HCT116 (cell line): ENCODE data around the gene ARFGEF3. TPM values are rescaled to one million over a fixed set of nuclear protein-coding genes. Genes with fewer than 3 reads are reported as not detected.

Experiments
- ATAC-seq: fragments of 200-7000 bp; cut with Tn5 transposase; 2 replicates; pipeline ENCODE4 v1.9.1; 2020; ENCODE audit warnings: mild to moderate bottlenecking, moderate library complexity
- BruUV-seq: library from RNA; stranded (reverse); fragments of 400-500 nt; replicated peaks from 2 replicates; lab custom pipeline; 2021; lab: Mats Ljungman, UMichigan
- CTCF ChIA-PET: fragments of 300-600 bp; sonication (Branson Sonifier 250); formaldehyde crosslinking; loops from one replicate; lab custom pipeline; 2021; ENCODE audit warnings: antibody characterized with exemption; lab: Charles Lee
- POLR2A ChIA-PET: fragments of 300-600, 350-600 bp; sonication (Branson Sonifier 250); formaldehyde crosslinking; loops from one replicate; lab custom pipeline; 2021; ENCODE audit warnings: antibody characterized with exemption; lab: Charles Lee
- RAD21 ChIA-PET, 2 experiments: fragments of 300-600 bp; sonication (Branson Sonifier 250); formaldehyde crosslinking; loops; one replicate each; lab custom pipeline; 2023; ENCODE audit warnings: low total read pairs in 2 of 2; ENCODE audit not compliant: uncharacterized antibody in 2 of 2, unreplicated experiment in 2 of 2, low non-redundant PET in 1 of 2; lab: Charles Lee
- DNase-seq: peaks from one replicate; pipeline ENCODE4 v3.0.0-alpha.2; 2010; ENCODE audit warnings: low read depth, low spot score
- H2AFZ ChIP-seq: fragments of 200-600 bp; shearing (Covaris generic), sonication (generic); 2 replicates; pipeline ENCODE4 v1.6.1; 2017; ENCODE audit warnings: low read depth, mixed run types, mixed read lengths, antibody characterized with exemption, low read length; ENCODE audit not compliant: poor library complexity, severe bottlenecking
- H3K27ac ChIP-seq: 2 replicates; pipeline ENCODE4 v1.5.1; 2012; ENCODE audit warnings: low read depth, low read length
- H3K27me3 ChIP-seq: fragments of 200-600 bp; sonication (generic); 2 replicates; pipeline ENCODE4 v1.6.1; 2016; ENCODE audit warnings: mixed run types, low read length, mixed read lengths; ENCODE audit not compliant: insufficient read depth
- H3K36me3 ChIP-seq, 2 experiments: fragments of 200-500 bp in 1 of 2; fragments of 200-600 bp in 1 of 2; sonication (Bioruptor generic) in 1 of 2; sonication (generic) in 1 of 2; 2 replicates each; pipeline versions ENCODE4 v1.5.1 to v1.6.1; 2014 to 2016; ENCODE audit warnings: low read length in 2 of 2, inconsistent platforms in 1 of 2, mixed read lengths in 1 of 2, mixed run types in 1 of 2; ENCODE audit not compliant: insufficient read depth in 2 of 2, control insufficient read depth in 1 of 2
- H3K4me1 ChIP-seq, 2 experiments: fragments of 200-600 bp in 1 of 2; sonication (generic) in 1 of 2; 2 replicates each; pipeline versions ENCODE4 v1.5.1 to v1.6.1; 2012 to 2017; ENCODE audit warnings: low read length in 2 of 2, inconsistent platforms in 1 of 2, mild to moderate bottlenecking in 1 of 2, mixed read lengths in 1 of 2, mixed run types in 1 of 2, moderate library complexity in 1 of 2; ENCODE audit not compliant: insufficient read depth in 2 of 2, control insufficient read depth in 1 of 2
- H3K4me2 ChIP-seq: fragments of 200-600 bp; sonication (generic); 2 replicates; pipeline ENCODE4 v1.6.1; 2017; ENCODE audit warnings: mixed run types, low read length, mixed read lengths
- H3K4me3 ChIP-seq, 2 experiments: fragments of 200-600 bp in 1 of 2; sonication (generic) in 1 of 2; replicated peaks in 1 of 2; 2 replicates each; pipeline ENCODE4 v1.5.1; 2011 to 2016; ENCODE audit warnings: low read length in 2 of 2, control low read depth in 1 of 2, low read depth in 1 of 2, mild to moderate bottlenecking in 1 of 2, mixed read lengths in 1 of 2, mixed run types in 1 of 2
- H3K79me2 ChIP-seq: fragments of 200-600 bp; sonication (generic); 2 replicates; pipeline ENCODE4 v1.6.1; 2017; ENCODE audit warnings: mild to moderate bottlenecking, mixed run types, low read length, moderate library complexity, mixed read lengths; ENCODE audit not compliant: insufficient read depth
- H3K9ac ChIP-seq: fragments of 200-600 bp; sonication (generic); 2 replicates; pipeline ENCODE4 v1.6.1; 2016; ENCODE audit warnings: low read length, mixed read lengths
- H3K9me2 ChIP-seq: fragments of 200-600 bp; sonication (generic), shearing (Covaris generic); 2 replicates; pipeline ENCODE4 v1.6.1; 2017; ENCODE audit warnings: mixed run types, mild to moderate bottlenecking, moderate library complexity; ENCODE audit not compliant: insufficient read depth
- H3K9me3 ChIP-seq, 2 experiments: fragments of 200-500 bp in 1 of 2; fragments of 200-600 bp in 1 of 2; sonication (Bioruptor generic) in 1 of 2; sonication (generic) in 1 of 2; 2 replicates each; pipeline ENCODE4 v1.6.1; 2014 to 2017; ENCODE audit warnings: low read length in 2 of 2, mixed read lengths in 2 of 2, inconsistent platforms in 1 of 2, low read depth in 1 of 2, mild to moderate bottlenecking in 1 of 2, mixed run types in 1 of 2, moderate library complexity in 1 of 2; ENCODE audit not compliant: control insufficient read depth in 1 of 2, insufficient read depth in 1 of 2
- H4K20me1 ChIP-seq: fragments of 200-600 bp; sonication (generic), shearing (Covaris generic); 2 replicates; pipeline ENCODE4 v1.6.1; 2017; ENCODE audit warnings: mixed run types, mild to moderate bottlenecking, moderate library complexity; ENCODE audit not compliant: insufficient read depth
- CBX3 ChIP-seq: IDR thresholded peaks from 2 replicates; pipeline ENCODE4 v1.6.1; 2012; ENCODE audit warnings: low read depth
- CEBPB ChIP-seq: IDR thresholded peaks from 2 replicates; pipeline ENCODE4 v1.6.1; 2012; ENCODE audit warnings: low read depth
- CTCF ChIP-seq, 3 experiments: fragments of 200-600 bp in 1 of 3; sonication (generic) in 1 of 3; IDR thresholded peaks in 2 of 3; conservative IDR thresholded peaks in 1 of 3; 2 replicates each; pipeline ENCODE4 v1.5.1; 2012 to 2017; ENCODE audit warnings: low read depth in 2 of 3, low read length in 2 of 3, antibody characterized with exemption in 1 of 3, borderline replicate concordance in 1 of 3, control low read depth in 1 of 3, mild to moderate bottlenecking in 1 of 3, mixed read lengths in 1 of 3, mixed run types in 1 of 3, moderate library complexity in 1 of 3; ENCODE audit not compliant: insufficient read depth in 1 of 3
- EZH2phosphoT487 ChIP-seq: fragments of 200-600 bp; IDR thresholded peaks from 2 replicates; pipeline ENCODE4 v1.6.1; 2018; ENCODE audit warnings: antibody characterized with exemption, borderline replicate concordance
- FOSL1 ChIP-seq: IDR thresholded peaks from 2 replicates; pipeline ENCODE4 v1.6.1; 2012; ENCODE audit warnings: low read depth
- JUND ChIP-seq: IDR thresholded peaks from 2 replicates; pipeline ENCODE4 v1.6.1; 2012
- MAX ChIP-seq: IDR thresholded peaks from 2 replicates; pipeline ENCODE4 v1.6.1; 2012
- RAD21 ChIP-seq: IDR thresholded peaks from 2 replicates; pipeline ENCODE4 v1.6.1; 2012; ENCODE audit warnings: low read depth, mild to moderate bottlenecking
- REST ChIP-seq: IDR thresholded peaks from 2 replicates; pipeline ENCODE4 v1.6.1; 2012; ENCODE audit warnings: low read depth
- SIN3A ChIP-seq: IDR thresholded peaks from 2 replicates; pipeline ENCODE4 v1.6.1; 2012; ENCODE audit warnings: low read depth
- SP1 ChIP-seq: IDR thresholded peaks from 2 replicates; pipeline ENCODE4 v1.6.1; 2012; ENCODE audit warnings: low read depth
- TCF7L2 ChIP-seq: IDR thresholded peaks from 2 replicates; pipeline ENCODE4 v1.7.0; 2011; ENCODE audit warnings: borderline replicate concordance, inconsistent platforms; ENCODE audit not compliant: insufficient read depth, insufficient read length; ENCODE audit errors: extremely low read depth
- ZFX ChIP-seq: fragments of 450-650 bp; IDR thresholded peaks from 2 replicates; pipeline ENCODE4 v1.6.1; 2017
- intact Hi-C: fragments of 100-400 bp; cut with micrococcal nuclease; formaldehyde crosslinking; loops from 2 replicates; pipeline ENCODE4 v1.10.0; 2022
- total RNA-seq: library from RNA; stranded (reverse); gene quantifications from one replicate; pipeline ENCODE4 v1.2.1, GENCODE V29; 2021; ENCODE audit not compliant: unreplicated experiment

The ARFGEF3 gene
- total RNA-seq, 1 experiment from 2014 or later: 3.8 TPM

- Histone ChIP-seq H3K9me2 (no peaks in the 10 kb centered on the region), H4K20me1 (no peaks in the 10 kb centered on the region), H3K36me3 (no peaks in the 10 kb centered on the region), H3K79me2 (no peaks in the 10 kb centered on the region), H3K4me1 (no peaks in the 10 kb centered on the region), H2AFZ (no peak overlapping the region), H3K4me3 (no peak overlapping the region), H3K27me3 (no peaks in the 10 kb centered on the region), H3K27ac (no peak overlapping the region), H3K9ac (no peak overlapping the region), H3K4me2 (no peak overlapping the region), H3K9me3 (no peaks in the 10 kb centered on the region)
- CTCF ChIA-PET: no interaction called here
- RAD21 ChIA-PET: no interaction called here
- POLR2A ChIA-PET: no interaction called here
- no peak for ATAC-seq
- intact Hi-C loops: no loop called here
- TF ChIP-seq ZFX: no peak
- no peak for TF ChIP-seq SP1
- no peak for TF ChIP-seq EZH2phosphoT487
- no peak for TF ChIP-seq REST
- no peak for TF ChIP-seq MAX
- TF ChIP-seq CBX3: no peak
- no peak for TF ChIP-seq CEBPB
- TF ChIP-seq RAD21: no peak
- no peak for TF ChIP-seq CTCF (IDR thresholded peaks at IDR 0.05 in 2 of 3, conservative IDR thresholded peaks at IDR 0.05 in 1 of 3; ENCODE audit: borderline replicate concordance in 1 of 3, insufficient read depth in 1 of 3, low read depth in 2 of 3, low read length in 2 of 3)
- TF ChIP-seq TCF7L2: no peak
- no peak for TF ChIP-seq SIN3A
- TF ChIP-seq FOSL1: no peak
- TF ChIP-seq JUND: no peak
- DNase-seq: no peak
- no TSS peak for BruUV-seq
Observed at GRCh38 chr6:138206862-138207261, 45.1 kb downstream of the ARFGEF3 start.
